ENCODE data around the gene GRAMD1C. TPM values are rescaled to one million over a fixed set of nuclear protein-coding genes. Genes with fewer than 3 reads are reported as not detected.
A peak's percentile ranks its signal among the peaks of the same experiment; 100 is the strongest.
"Not testable (repeated sequence)": the region's sequence is repeated elsewhere in the genome, so short reads cannot be mapped to it uniquely, and the experiment has no call there.

GRAMD1C gene
- total RNA-seq (2014; rRNA removed; shearing (Covaris generic)): 0.14 and 0.22 TPM in 2 replicates
- not detected in 2 replicates for polyA plus RNA-seq (2014; cell fraction: nucleus; rRNA removed)

GRCh38 chr3:113838631-113839209 is at the start of gene GRAMD1C:
Gene GRAMD1C (plus strand): TSS chr3:113838788. CDS start chr3:113838910, 122 bp downstream.
- peak; percentile 69 for DNase-seq (ENCODE audit: extremely low read depth, low read depth)

- no peak for DNase-seq (ENCODE audit: extremely low read depth, low read depth)
Observed at GRCh38 chr3:113791381-113791780, 47.2 kb upstream of the GRAMD1C start.

- no peak for DNase-seq (ENCODE audit: extremely low read depth, low read depth)
Observed at GRCh38 chr3:113794526-113794925, 44.1 kb upstream of the GRAMD1C start.

- DNase-seq (ENCODE audit: extremely low read depth, low read depth): no peak
Observed at GRCh38 chr3:113795693-113796092, 42.9 kb upstream of the GRAMD1C start.

GRCh38 chr3:113802795-113803455 is 35.7 kb upstream of the GRAMD1C start:
- DNase-seq (ENCODE audit: extremely low read depth, low read depth): no peak

- DNase-seq (ENCODE audit: extremely low read depth, low read depth): no peak
Observed at GRCh38 chr3:113804661-113805060, 33.9 kb upstream of the GRAMD1C start.

- no peak for DNase-seq (ENCODE audit: extremely low read depth, low read depth)
Observed at GRCh38 chr3:113805249-113805648, 33.3 kb upstream of the GRAMD1C start.

- DNase-seq (ENCODE audit: extremely low read depth, low read depth): no peak
Observed at GRCh38 chr3:113812854-113813253, 25.7 kb upstream of the GRAMD1C start.

GRCh38 chr3:113819866-113820265 is 18.7 kb upstream of the GRAMD1C start:
- no peak for DNase-seq (ENCODE audit: extremely low read depth, low read depth)

GRCh38 chr3:113825090-113825489 is 13.5 kb upstream of the GRAMD1C start:
- no peak for DNase-seq (ENCODE audit: extremely low read depth, low read depth)

- DNase-seq (ENCODE audit: extremely low read depth, low read depth): no peak
Observed at GRCh38 chr3:113828600-113828999, 10.0 kb upstream of the GRAMD1C start.

- DNase-seq (ENCODE audit: extremely low read depth, low read depth): no peak
Observed at GRCh38 chr3:113829576-113830354, 8.8 kb upstream of the GRAMD1C start.

GRCh38 chr3:113831103-113831355 is 7.6 kb upstream of the GRAMD1C start:
- no peak for DNase-seq (ENCODE audit: extremely low read depth, low read depth)

GRCh38 chr3:113832477-113833164 is 6.0 kb upstream of the GRAMD1C start:
- no peak for DNase-seq (ENCODE audit: extremely low read depth, low read depth)

GRCh38 chr3:113834983-113835382 is 3.6 kb upstream of the GRAMD1C start:
- DNase-seq (ENCODE audit: extremely low read depth, low read depth): no peak

- DNase-seq (ENCODE audit: extremely low read depth, low read depth): no peak
Observed at GRCh38 chr3:113839551-113839950, 963 bp downstream of the GRAMD1C start.

- peak; percentile 37 for DNase-seq (ENCODE audit: extremely low read depth, low read depth)
Observed at GRCh38 chr3:113844622-113845222, 6.1 kb downstream of the GRAMD1C start.

GRCh38 chr3:113847247-113847646 is 8.7 kb downstream of the GRAMD1C start:
- no peak for DNase-seq (ENCODE audit: extremely low read depth, low read depth)

GRCh38 chr3:113847664-113848461 is 9.3 kb downstream of the GRAMD1C start:
- DNase-seq (ENCODE audit: extremely low read depth, low read depth): no peak

GRCh38 chr3:113849071-113849470 is 10.5 kb downstream of the GRAMD1C start:
- not testable (repeated sequence) for DNase-seq (ENCODE audit: extremely low read depth, low read depth)

All from NCI-H460 (cell line).